HG03460 (cell line): Measurements from ENCODE around the gene NBAS.
"Not testable (repeated sequence)": the region's sequence is repeated elsewhere in the genome, so short reads cannot be mapped to it uniquely, and the experiment has no call there.

ENCODE experiments used
- ATAC-seq: cut with Tn5 transposase; IDR thresholded peaks from one replicate; pipeline ENCODE4 v1.9.1; 2021; ENCODE audit not compliant: unreplicated experiment

NBAS gene

DNA sequence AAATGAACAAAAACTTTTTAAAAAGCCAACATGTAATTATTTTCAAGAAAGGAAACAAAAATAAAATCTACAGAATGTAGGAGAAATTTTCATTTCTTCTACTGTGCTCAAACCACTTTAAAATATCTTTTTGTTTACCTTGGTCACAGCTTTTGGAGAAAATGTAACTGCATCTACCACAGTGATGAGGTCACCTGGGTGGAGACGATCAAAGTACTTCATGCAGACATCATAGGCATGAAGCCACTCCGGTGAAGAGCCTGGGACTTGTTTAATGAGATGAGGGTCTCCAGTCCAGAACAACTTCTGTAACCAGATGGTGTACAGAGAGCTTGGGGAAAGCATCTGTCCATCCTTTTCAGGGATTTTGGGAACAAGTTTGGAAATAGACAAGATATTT, 285.8 kb downstream of the NBAS start:
- no peak for ATAC-seq

- ATAC-seq: no peak
These were observed 287.7 kb downstream of the NBAS start for GRCh38 chr2:15273452-15273851.

DNA sequence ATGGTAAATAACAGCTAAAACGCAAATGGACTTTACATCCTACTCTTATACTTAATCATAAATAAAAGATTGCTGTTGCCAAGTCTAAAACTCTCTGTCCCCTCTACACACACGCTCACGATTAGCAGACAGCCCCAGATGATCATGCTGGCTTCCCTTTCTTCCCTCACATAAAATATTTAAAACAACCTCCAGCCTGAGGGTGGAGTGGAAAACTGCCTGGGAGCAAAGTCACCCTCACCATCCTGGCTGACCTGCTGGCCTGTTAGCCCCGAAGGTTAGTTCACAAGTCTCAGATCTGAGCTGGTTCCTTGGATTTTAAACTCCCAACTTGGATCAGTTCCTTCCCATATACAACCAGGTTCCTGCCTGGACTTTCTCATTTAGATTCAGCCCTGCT, 288.2 kb downstream of the NBAS start:
- no peak for ATAC-seq

GRCh38 chr2:15271941-15272542, 289.1 kb downstream of the NBAS start:
- ATAC-seq: no peak

DNA sequence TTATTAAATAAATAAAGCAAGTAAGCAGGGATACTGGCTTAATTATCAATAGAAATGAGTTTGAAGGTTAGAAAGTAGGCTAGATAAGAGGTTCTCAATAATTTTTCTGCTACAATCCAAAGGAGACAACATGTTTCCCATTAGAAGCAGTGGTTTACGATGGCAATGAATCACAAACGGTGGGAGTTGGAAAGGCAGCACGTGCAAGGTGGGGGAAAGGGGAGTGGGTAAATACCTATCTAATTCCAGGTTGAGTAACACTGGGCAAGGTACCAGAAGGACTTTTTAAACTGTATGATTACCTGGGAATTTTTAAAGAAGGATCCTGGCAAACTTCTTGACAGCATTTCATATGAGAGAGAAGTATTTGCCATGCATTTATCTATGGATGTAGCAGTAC, 289.9 kb downstream of the NBAS start:
- ATAC-seq: no peak

GRCh38 chr2:15269043-15269442, 292.1 kb downstream of the NBAS start:
- no peak for ATAC-seq

- no peak for ATAC-seq
These were observed 295.2 kb downstream of the NBAS start for GRCh38 chr2:15265889-15266288.

- no peak for ATAC-seq
These were observed 297.0 kb downstream of the NBAS start for GRCh38 chr2:15263976-15264685.

DNA sequence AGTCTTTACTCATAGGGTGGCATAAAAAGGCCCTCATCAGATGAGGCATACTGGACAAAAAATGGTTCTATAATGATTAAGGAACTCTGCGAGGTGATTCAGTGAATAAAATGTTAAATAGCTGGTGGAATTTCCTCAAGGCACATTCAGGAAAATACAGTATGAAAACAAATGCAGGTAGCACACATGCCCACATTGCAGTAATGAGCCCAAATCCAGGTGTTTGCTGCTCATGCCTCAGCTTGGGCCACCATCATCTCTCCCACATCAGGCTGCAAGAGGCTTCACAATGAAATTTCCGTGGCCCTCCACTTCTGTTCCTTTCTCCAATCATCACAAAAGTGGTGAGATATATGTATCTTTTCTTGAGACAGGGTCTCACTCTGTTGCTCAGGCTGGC, 298.3 kb downstream of the NBAS start:
- ATAC-seq: no peak

DNA sequence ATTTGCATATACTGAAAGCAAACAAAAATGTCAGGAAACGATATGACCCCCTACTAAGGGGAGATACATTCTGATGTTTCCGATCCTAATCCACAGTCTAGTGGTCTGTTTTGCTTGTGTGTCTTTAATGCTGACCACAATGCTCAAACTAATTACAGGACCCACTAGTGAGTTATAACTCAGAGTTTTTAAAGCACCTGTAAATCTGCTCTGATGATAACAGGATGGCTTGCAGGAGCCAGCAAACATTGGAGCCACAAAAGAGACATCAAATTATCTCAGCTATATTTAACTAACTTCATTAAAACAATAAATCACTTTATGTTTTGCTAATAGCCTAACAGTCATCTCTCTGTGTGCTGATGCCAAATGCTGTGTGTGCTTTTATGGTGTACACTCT, 300.3 kb downstream of the NBAS start:
- ATAC-seq: no peak

GRCh38 chr2:15260196-15260595, 300.9 kb downstream of the NBAS start:
- ATAC-seq: no peak

- ATAC-seq: no peak
These were observed 301.8 kb downstream of the NBAS start for GRCh38 chr2:15259356-15259756.

GRCh38 chr2:15258385-15258784, 302.7 kb downstream of the NBAS start:
- ATAC-seq: not testable (repeated sequence)

GRCh38 chr2:15253835-15254286, 307.3 kb downstream of the NBAS start:
- ATAC-seq: no peak

DNA sequence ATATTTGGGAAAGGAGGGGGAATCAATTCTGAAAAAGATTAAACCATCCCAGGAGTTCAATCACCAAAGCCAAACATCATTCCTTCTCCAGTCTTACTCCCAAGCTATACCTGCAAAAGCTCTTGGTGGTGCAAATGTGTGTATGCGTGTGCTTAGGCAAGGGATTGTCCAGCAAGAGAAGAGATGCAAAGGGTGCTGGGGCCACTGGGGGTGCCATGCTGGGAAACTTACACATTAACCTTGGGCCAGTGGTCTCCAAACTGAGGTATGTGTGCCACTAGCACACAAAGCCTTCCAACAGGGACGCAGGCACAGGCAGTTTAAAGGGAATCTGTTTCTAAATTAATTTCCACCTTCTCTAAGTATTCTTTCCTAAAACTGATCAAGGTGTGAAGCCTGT, 307.9 kb downstream of the NBAS start:
- no peak for ATAC-seq

- ATAC-seq: no peak
These were observed 309.4 kb downstream of the NBAS start for GRCh38 chr2:15251753-15252152.

DNA sequence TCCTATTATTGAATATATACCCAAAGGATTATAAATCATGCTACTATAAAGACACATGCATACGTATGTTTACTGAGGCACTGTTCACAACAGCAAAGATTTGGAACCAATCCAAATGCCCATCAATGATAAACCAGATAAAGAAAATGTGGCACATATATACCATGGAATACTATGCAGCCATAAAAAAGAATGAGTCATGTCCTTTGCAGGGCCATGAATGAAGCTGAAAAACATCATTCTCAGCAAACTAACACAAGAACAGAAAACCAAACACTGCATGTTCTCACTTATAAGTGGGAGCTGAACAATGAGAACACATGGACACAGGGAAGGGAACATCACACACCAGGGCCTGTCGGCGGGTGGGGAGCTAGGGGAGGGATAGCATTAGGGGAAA, 310.2 kb downstream of the NBAS start:
- ATAC-seq: not testable (repeated sequence)

- no peak for ATAC-seq
These were observed 314.3 kb downstream of the NBAS start for GRCh38 chr2:15246870-15247269.

DNA sequence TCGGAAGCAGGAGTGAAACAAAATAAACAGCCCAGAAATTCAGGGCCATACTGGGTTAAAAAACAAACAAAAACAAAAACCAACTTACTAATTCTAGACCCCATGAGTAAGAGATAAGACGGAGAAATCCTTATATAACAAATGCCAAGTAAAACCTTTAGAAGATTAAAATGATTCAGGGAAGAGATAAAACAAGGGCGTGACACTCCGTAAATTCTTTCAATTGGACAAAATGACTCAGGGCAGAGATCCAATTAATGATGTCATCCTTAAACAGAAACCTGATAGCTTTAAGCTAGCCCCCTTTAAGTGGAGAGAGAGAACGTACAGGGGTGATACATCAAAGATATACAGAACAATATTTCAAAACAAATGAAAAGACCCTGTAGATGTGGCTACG, 317.4 kb downstream of the NBAS start:
- ATAC-seq: no peak

- no peak for ATAC-seq
These were observed 318.1 kb downstream of the NBAS start for GRCh38 chr2:15242936-15243461.

GRCh38 chr2:15241929-15242328, 319.2 kb downstream of the NBAS start:
- ATAC-seq: no peak

GRCh38 chr2:15241201-15241600, 319.9 kb downstream of the NBAS start:
- no peak for ATAC-seq

GRCh38 chr2:15238028-15238427, 323.1 kb downstream of the NBAS start:
- no peak for ATAC-seq
